ENCODE data around the gene ATP9B. TPM values are rescaled to one million over a fixed set of nuclear protein-coding genes. Genes with fewer than 3 reads are reported as not detected.
A peak's percentile ranks its signal among the peaks of the same experiment; 100 is the strongest.

ATP9B gene
- total and polyA plus RNA-seq, 10 of the 15 experiments (the other 5 are each of a cell fraction or from before 2014, with no cell fraction given): 0.74 to 20.7 (median 12.9) TPM

DNA sequence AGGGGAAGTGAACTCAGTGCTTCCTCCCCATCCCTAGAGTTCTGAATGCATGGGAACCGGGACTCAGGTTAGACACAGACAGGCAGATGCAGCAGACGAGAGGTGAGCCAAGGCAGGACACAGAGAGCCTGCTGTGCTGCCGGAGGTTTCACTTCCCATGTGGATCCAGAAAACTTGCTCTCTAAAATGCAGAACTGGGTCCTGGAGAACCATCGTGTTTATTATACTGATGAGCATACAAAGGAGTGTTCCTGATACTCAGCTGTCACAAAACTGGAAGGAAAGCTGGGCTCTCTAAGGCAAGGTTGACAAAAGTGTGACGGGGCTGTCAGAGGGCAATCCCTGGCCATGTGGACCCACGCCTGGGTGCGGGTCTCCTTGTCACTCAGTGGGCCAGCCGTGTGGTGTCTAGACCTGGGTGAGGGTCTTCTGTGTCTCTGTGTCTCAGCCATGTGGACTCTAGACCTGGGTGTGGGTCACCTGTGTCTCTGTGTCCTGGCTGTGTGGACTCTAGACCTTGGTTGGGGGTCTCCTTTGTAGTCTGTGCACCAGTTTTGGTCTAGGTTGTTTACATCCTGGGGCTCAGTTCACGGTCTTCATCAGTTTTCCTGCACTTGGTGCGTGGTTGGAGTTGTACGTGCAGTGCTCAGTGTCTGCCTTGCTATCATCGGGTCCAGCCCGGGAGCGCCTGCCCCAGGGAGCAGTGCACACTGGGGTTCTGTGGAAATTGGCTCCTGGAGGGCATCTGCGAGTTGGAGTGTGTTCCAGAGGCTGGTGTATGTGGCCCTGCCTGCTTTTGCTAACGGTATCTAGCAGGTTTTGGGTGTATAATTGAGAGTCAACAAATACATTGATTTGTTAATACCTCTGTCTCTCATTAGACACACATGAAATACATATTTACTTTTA lies 141.1 kb downstream of the ATP9B start:
- ChIA-PET RAD21 (ENCODE audit: unreplicated experiment) (no interaction called here), SMC1A (ENCODE audit: uncharacterized antibody, unreplicated experiment) (no interaction called here), POLR2A (no interaction called here), CTCF (no interaction called here)
- Histone ChIP-seq H4K20me1 (ENCODE audit: control insufficient read depth, insufficient read depth) (no peaks in the 10 kb centered on the region), H3K4me1 (ENCODE audit: control insufficient read depth, insufficient read depth, low read length) (no peaks in the 10 kb centered on the region), H3K36me3 (ENCODE audit: control insufficient read depth in 2 of 2, insufficient read depth in 2 of 2, low read length in 1 of 2) (peaks cover 0 to 6% of the 10 kb centered on the region in 2 experiments; a peak in 2 of 4 replicates), H3K27ac (ENCODE audit: control insufficient read depth, insufficient read depth) (no peak overlapping the region), H3K9me3 (replicated peaks; ENCODE audit: control insufficient read depth, insufficient read depth, low read length) (no peaks in the 10 kb centered on the region), H3K27me3 (replicated peaks in 1 of 2; ENCODE audit: control insufficient read depth in 2 of 2, insufficient read depth in 2 of 2, low read length in 1 of 2) (no peaks in the 10 kb centered on the region), H3K4me2 (ENCODE audit: control insufficient read depth, insufficient read depth) (no peak overlapping the region), H2AFZ (ENCODE audit: control insufficient read depth, low read depth, low read length) (no peak overlapping the region), H3K79me2 (ENCODE audit: control insufficient read depth, insufficient read depth, low read length) (no peaks in the 10 kb centered on the region), H3K4me3 (no peak overlapping the region), H3K9ac (ENCODE audit: control insufficient read depth, insufficient read depth, low read length) (no peak overlapping the region)
- DNase-seq (ENCODE audit: low read depth, low spot score) (no peak), FAIRE-seq (no peak), ATAC-seq (no peak)
- intact Hi-C loops (cut with micrococcal nuclease; ENCODE audit: unreplicated experiment): no loop called here
- in situ Hi-C loops (cut with MboI): no loop called here
- BruUV-seq (replicated peaks): no TSS peak
- no peak for TF ChIP-seq HDAC6 (IDR thresholded peaks at IDR 0.05; ENCODE audit: unreplicated experiment)
- peak; percentile 35; the same call in 1 of the 2 replicates for TF ChIP-seq SPI1 (IDR thresholded peaks at IDR 0.05; ENCODE audit: borderline replicate concordance, insufficient read depth, low read depth, low read length)
- no peak for TF ChIP-seq STAT3 (IDR thresholded peaks at IDR 0.05; ENCODE audit: low read depth, low read length)
- 93% methylated on average over 16 of the region's 16 CpGs for WGBS (ENCODE audit: insufficient coverage, insufficient replicate concordance, low lambda C conversion rate, missing lambda C conversion rate)

- H3K27ac ChIP-seq (ENCODE audit: control insufficient read depth, insufficient read depth): no peak overlapping the region
- no peak overlapping the region for H3K4me2 ChIP-seq (ENCODE audit: control insufficient read depth, insufficient read depth)
- 95% methylated on average over 5 of the region's 5 CpGs for WGBS (ENCODE audit: insufficient coverage, insufficient replicate concordance, low lambda C conversion rate, missing lambda C conversion rate)
- H4K20me1 ChIP-seq (ENCODE audit: control insufficient read depth, insufficient read depth): no peaks in the 10 kb centered on the region
- no peaks in the 10 kb centered on the region for H3K27me3 ChIP-seq (replicated peaks in 1 of 2; ENCODE audit: control insufficient read depth in 2 of 2, insufficient read depth in 2 of 2, low read length in 1 of 2)
- no peaks in the 10 kb centered on the region for H3K79me2 ChIP-seq (ENCODE audit: control insufficient read depth, insufficient read depth, low read length)
- DNase-seq (ENCODE audit: low read depth, low spot score) (no peak), ATAC-seq (no peak), FAIRE-seq (peak; percentile 64)
- H2AFZ ChIP-seq (ENCODE audit: control insufficient read depth, low read depth, low read length): no peak overlapping the region
- no peak overlapping the region for H3K9ac ChIP-seq (ENCODE audit: control insufficient read depth, insufficient read depth, low read length)
- in situ Hi-C loops (cut with MboI) (no loop called here), intact Hi-C loops (cut with micrococcal nuclease; ENCODE audit: unreplicated experiment) (no loop called here)
- H3K4me3 ChIP-seq: no peak overlapping the region
- peaks cover 0 to 6% of the 10 kb centered on the region in 2 experiments; a peak in 2 of 4 replicates for H3K36me3 ChIP-seq (ENCODE audit: control insufficient read depth in 2 of 2, insufficient read depth in 2 of 2, low read length in 1 of 2)
- ChIA-PET CTCF (no interaction called here), SMC1A (ENCODE audit: uncharacterized antibody, unreplicated experiment) (no interaction called here), POLR2A (no interaction called here), RAD21 (ENCODE audit: unreplicated experiment) (no interaction called here)
- no TSS peak for BruUV-seq (replicated peaks)
- H3K9me3 ChIP-seq (replicated peaks; ENCODE audit: control insufficient read depth, insufficient read depth, low read length): no peaks in the 10 kb centered on the region
- no peaks in the 10 kb centered on the region for H3K4me1 ChIP-seq (ENCODE audit: control insufficient read depth, insufficient read depth, low read length)
- no peak for TF ChIP-seq FOS (IDR thresholded peaks at IDR 0.05; ENCODE audit: borderline replicate concordance, extremely low read depth, insufficient read length)
- no peak for TF ChIP-seq RUNX3 (IDR thresholded peaks at IDR 0.05; ENCODE audit: low read length)
- TF ChIP-seq TCF12 (IDR thresholded peaks at IDR 0.05; ENCODE audit: low read depth, low read length): no peak
- TF ChIP-seq PML (IDR thresholded peaks at IDR 0.05; ENCODE audit: low read length): no peak
- no peak for TF ChIP-seq ZZZ3 (IDR thresholded peaks at IDR 0.05; ENCODE audit: control insufficient read depth, insufficient read length, low read depth)
- no peak for TF ChIP-seq ZBTB40 (IDR thresholded peaks at IDR 0.05; ENCODE audit: borderline replicate concordance)
- TF ChIP-seq BHLHE40 (IDR thresholded peaks at IDR 0.05; ENCODE audit: borderline replicate concordance in 1 of 2, low read depth in 2 of 2, low read length in 1 of 2): no peak
Measured at GRCh38 chr18:79211844-79212243, 142.7 kb downstream of the ATP9B start.
